Right atrium auricular region (tissue), 2 donors: ENCODE results near the gene ANTXRL. TPM values are rescaled to one million over a fixed set of nuclear protein-coding genes. Genes with fewer than 3 reads are reported as not detected.
A peak's percentile ranks its signal among the peaks of the same experiment; 100 is the strongest.
"Not testable (repeated sequence)": the region's sequence is repeated elsewhere in the genome, so short reads cannot be mapped to it uniquely, and the experiment has no call there.

Source experiments
- DNase-seq: peaks from one replicate; pipeline ENCODE4 v3.0.0-alpha.2; 2019; ENCODE audit warnings: low spot score
- H3K27ac ChIP-seq, 2 donors: fragments of 200-600 bp; sonication (generic); 1 replicate in 1 of 2; 2 replicates in 1 of 2; pipeline ENCODE4 v1.5.1; 2016 to 2019
- H3K27me3 ChIP-seq, 2 donors: fragments of 200-600 bp; sonication (generic); one replicate each; pipeline versions ENCODE4 v1.5.1 to v1.6.0; 2017 to 2019
- H3K36me3 ChIP-seq: fragments of 200-600 bp; sonication (generic); one replicate; pipeline ENCODE4 v1.5.1; 2016
- H3K4me1 ChIP-seq, 2 donors: fragments of 200-600 bp; sonication (generic); one replicate each; pipeline versions ENCODE4 v1.5.1 to v1.6.0; 2017 to 2019
- H3K4me3 ChIP-seq, 2 donors: fragments of 200-600 bp; sonication (generic); 1 replicate in 1 of 2; 2 replicates in 1 of 2; pipeline ENCODE4 v1.5.1; 2017 to 2019; ENCODE audit warnings: mild to moderate bottlenecking in 1 of 2, moderate library complexity in 1 of 2
- H3K9me3 ChIP-seq, 2 donors: fragments of 200-600 bp; sonication (generic); one replicate each; pipeline ENCODE4 v1.5.1; 2019
- CTCF ChIP-seq, 2 donors: fragments of 200-600 bp; sonication (generic); IDR thresholded peaks; one replicate each; pipeline ENCODE4 v1.5.1; 2019; ENCODE audit warnings: antibody characterized with exemption in 2 of 2
- total RNA-seq, 2 donors: library from RNA; depleted of rRNA; stranded (reverse); fragments of >200 nt; gene quantifications; one replicate each; pipeline ENCODE4 v1.1.0, GENCODE V29; 2016

The ANTXRL gene
- total RNA-seq, 2 donors from 2014 or later = not detected

GRCh38 chr10:46268076-46268881 lies 18.5 kb upstream of the ANTXRL start:
- TF ChIP-seq CTCF (IDR thresholded peaks at IDR 0.05) = no peak
- H3K27ac ChIP-seq = no peak overlapping the region
- H3K4me1 ChIP-seq = no peaks in the 10 kb centered on the region
- no peaks in the 10 kb centered on the region for H3K36me3 ChIP-seq
- H3K4me3 ChIP-seq = no peak overlapping the region
- H3K9me3 ChIP-seq = no peaks in the 10 kb centered on the region
- DNase-seq = no peak
- no peaks in the 10 kb centered on the region for H3K27me3 ChIP-seq

- peak; percentile 32 for DNase-seq
- H3K4me3 ChIP-seq, H3K27me3 ChIP-seq, H3K36me3 ChIP-seq, H3K4me1 ChIP-seq, H3K27ac ChIP-seq, H3K9me3 ChIP-seq: not testable (repeated sequence)
Measured at GRCh38 chr10:46269554-46270053, 17.2 kb upstream of the ANTXRL start.

GRCh38 chr10:46270086-46270811 lies 16.5 kb upstream of the ANTXRL start:
- Histone ChIP-seq H3K27ac (no peak overlapping the region), H3K4me1 (no peaks in the 10 kb centered on the region), H3K27me3 (no peaks in the 10 kb centered on the region), H3K4me3 (no peak overlapping the region), H3K36me3 (no peaks in the 10 kb centered on the region), H3K9me3 (no peaks in the 10 kb centered on the region)
- TF ChIP-seq CTCF (IDR thresholded peaks at IDR 0.05) = no peak
- DNase-seq = peak; percentile 26

DNA sequence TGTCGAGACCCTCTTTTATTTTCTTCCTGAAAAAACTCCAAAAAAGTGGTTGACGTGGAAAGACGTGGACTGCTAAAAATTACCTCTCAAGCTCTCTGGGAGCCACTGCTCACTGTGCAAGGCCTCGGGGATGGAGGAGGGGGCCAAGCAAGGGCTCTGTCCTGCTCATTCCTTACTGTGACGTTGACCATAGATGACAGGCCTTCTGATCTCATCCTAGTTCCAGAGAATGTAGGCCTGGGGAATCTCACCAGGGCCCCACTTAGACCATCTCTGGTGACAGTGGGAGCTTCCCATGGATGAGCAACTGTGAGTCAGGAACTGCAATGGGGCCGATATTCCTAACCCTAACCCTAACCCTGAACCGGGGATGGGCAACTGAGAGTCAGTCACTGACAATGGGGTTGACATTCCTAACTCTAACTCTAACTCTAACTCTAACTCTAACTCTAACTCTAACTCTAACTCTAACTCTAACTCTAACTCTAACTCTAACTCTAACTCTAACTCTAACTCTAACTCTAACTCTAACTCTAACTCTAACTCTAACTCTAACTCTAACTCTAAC lies 15.8 kb upstream of the ANTXRL start:
- H3K9me3 ChIP-seq, H3K27me3 ChIP-seq, H3K27ac ChIP-seq, H3K36me3 ChIP-seq, H3K4me1 ChIP-seq, H3K4me3 ChIP-seq: not testable (repeated sequence)
- DNase-seq = peak; percentile 11

- not testable (repeated sequence) for H3K36me3 ChIP-seq, H3K9me3 ChIP-seq, H3K4me1 ChIP-seq, H3K27ac ChIP-seq, H3K27me3 ChIP-seq, H3K4me3 ChIP-seq
- peak; percentile 50 for DNase-seq
Measured at GRCh38 chr10:46271795-46272499, 14.8 kb upstream of the ANTXRL start.

DNA sequence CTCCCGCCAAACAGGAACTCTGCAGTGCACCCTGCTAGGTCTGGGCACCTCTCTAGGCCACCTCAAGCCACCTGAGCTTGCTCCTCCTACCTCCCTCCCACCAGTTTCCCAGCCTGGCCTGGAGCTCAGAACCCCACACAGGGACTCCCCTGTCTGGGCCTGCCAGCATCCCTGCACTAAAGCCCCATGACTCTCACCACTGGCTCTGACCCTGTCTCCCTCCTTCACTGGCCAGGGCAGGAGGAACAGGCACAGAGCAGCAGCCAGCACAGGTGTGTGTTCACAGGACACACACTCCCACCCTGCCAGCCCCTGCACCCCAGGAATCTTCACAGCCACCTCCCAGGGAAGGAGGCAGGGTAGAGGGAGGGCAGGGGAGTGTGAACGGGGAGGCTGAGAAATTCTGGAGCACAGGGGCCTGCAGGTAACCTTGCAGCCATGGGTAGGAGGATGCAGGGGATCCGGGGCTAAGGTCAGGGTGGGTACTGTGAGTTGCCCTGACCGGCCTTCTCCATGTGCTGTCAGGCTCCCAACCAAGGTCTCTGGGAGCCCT lies 13.9 kb upstream of the ANTXRL start:
- DNase-seq = no peak
- H3K27ac ChIP-seq = no peak overlapping the region
- H3K4me3 ChIP-seq = no peak overlapping the region
- H3K9me3 ChIP-seq = no peaks in the 10 kb centered on the region
- TF ChIP-seq CTCF (IDR thresholded peaks at IDR 0.05) = no peak
- H3K4me1 ChIP-seq = no peaks in the 10 kb centered on the region
- H3K36me3 ChIP-seq = no peaks in the 10 kb centered on the region
- no peaks in the 10 kb centered on the region for H3K27me3 ChIP-seq
